Spleen (tissue), 7 donors: ENCODE results near the gene ACP2.
A peak's percentile ranks its signal among the peaks of the same experiment; 100 is the strongest.

Experiments
- CTCF ChIP-seq, 11 experiments: fragments of 200-600 bp in 7 of 11; fragments of 450-650 bp in 4 of 11; sonication (generic) in 4 of 11; IDR thresholded peaks in 8 of 11; conservative IDR thresholded peaks in 3 of 11; 1 replicate in 7 of 11; 2 replicates in 4 of 11; pipeline versions ENCODE4 v1.4.0 to v1.8.0; 2016 to 2021; ENCODE audit warnings: antibody characterized with exemption in 11 of 11, inconsistent platforms in 4 of 11, mild to moderate bottlenecking in 1 of 11
- POLR2A ChIP-seq, 3 donors: fragments of 450-650 bp; IDR thresholded peaks; one replicate each; pipeline ENCODE4 v1.5.1; 2017; ENCODE audit warnings: antibody characterized with exemption in 3 of 3, mild to moderate bottlenecking in 1 of 3
- donor health status: DM: no; HTN: no; CAD: no; lungs with moderate emphysema.
- donor health status: DM: no; HTN: no; CAD: no.
- donor health status: DM: no; HTN: no; CAD: no.

DNA sequence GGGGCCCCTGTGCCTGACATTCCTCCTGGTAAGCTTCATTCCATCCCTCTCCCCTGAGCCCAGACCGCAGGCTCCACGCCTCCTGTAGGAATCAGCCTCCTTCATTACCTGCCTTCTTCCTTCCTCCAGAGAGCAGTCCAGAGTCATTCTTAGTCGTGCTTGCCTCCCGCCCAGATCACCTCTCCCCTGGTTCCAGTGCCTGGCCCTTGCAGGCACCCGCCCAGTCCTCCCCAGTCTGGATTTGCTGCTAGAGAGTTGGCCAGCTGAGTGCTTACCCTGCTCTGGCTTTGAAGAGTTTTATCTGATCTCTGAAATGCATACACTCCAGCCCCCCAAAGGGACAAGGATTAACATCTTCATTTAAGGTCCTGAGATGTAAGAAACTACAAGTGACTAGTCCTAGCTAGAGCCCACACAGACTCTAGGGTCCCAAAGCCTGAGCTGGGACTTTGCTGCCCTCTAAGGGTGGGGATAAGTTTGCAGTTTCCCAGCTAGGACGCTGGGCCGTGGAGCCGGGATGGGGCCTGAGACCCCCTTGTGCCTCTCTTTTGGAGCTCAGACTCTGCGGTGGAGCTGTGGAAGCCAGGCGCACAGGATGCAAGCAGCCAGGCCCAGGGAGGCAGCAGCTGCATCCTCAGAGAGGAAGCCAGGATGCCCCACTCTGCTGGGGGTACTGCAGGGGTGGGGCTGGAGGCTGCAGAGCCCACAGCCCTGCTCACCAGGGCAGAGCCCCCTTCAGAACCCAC is 10.8 kb upstream of the ACP2 start:
- TF ChIP-seq POLR2A (IDR thresholded peaks at IDR 0.05) (no peak), CTCF (IDR thresholded peaks at IDR 0.05 in 8 of 11, conservative IDR thresholded peaks at IDR 0.05 in 3 of 11) (peak in 10 of 11 experiments; percentile 4 to 64 (median 44))
